HEK293T (cell line): ENCODE data around the gene ATP8A1.

Experiments
- ARNT ChIP-seq: fragments of 450-650 bp; IDR thresholded peaks from 2 replicates; pipeline ENCODE4 v1.6.1; 2017; ENCODE audit warnings: mild to moderate bottlenecking
- ELF4 ChIP-seq: fragments of 450-650 bp; IDR thresholded peaks from 2 replicates; pipeline ENCODE4 v1.6.1; 2017; ENCODE audit warnings: antibody characterized with exemption
- FOXA1 ChIP-seq: fragments of 450-650 bp; IDR thresholded peaks from 2 replicates; pipeline ENCODE4 v1.6.1; 2016; ENCODE audit warnings: mild to moderate bottlenecking
- HDGF ChIP-seq: fragments of 450-650 bp; IDR thresholded peaks from 2 replicates; pipeline ENCODE4 v1.6.1; 2017; ENCODE audit warnings: antibody characterized with exemption, borderline replicate concordance
- NFRKB ChIP-seq: fragments of 450-650 bp; IDR thresholded peaks from 2 replicates; pipeline ENCODE4 v1.6.1; 2016; ENCODE audit warnings: mild to moderate bottlenecking, moderate library complexity
- PKNOX1 ChIP-seq: fragments of 450-650 bp; IDR thresholded peaks from 2 replicates; pipeline ENCODE4 v1.6.1; 2016
- SP1 ChIP-seq: fragments of 450-650 bp; IDR thresholded peaks from 2 replicates; pipeline ENCODE4 v1.6.1; 2017
- TARDBP ChIP-seq: fragments of 450-650 bp; IDR thresholded peaks from 2 replicates; pipeline ENCODE4 v1.6.1; 2016

DNA sequence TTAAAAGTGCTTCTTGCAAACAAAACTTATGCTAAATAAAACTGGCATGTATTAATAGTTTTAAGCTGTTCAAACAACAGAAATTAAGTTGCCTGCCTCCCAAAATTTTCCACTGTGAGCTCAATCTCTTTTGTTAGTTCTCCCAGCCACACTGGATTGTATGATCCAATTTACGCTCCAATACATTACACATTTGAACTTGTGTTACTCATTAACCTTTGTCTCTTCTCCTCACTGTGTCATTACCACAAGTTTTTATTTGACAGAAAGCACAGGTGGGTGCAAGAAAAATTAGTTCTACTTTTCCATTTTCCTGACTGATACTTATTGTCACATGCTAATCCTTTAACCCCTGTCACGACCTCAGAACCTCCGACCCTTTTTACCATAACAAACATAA, 204.1 kb downstream of the ATP8A1 start:
- TF ChIP-seq HDGF (no peak), ELF4 (no peak), NFRKB (no peak), PKNOX1 (no peak), TARDBP (no peak), FOXA1 (no peak), SP1 (no peak), ARNT (no peak)
